Neuronal stem cell (in vitro differentiated cells): ENCODE measurements around the gene HERC2.

Experiments
- DNase-seq: peaks from one replicate; pipeline ENCODE4 v3.0.0-alpha.2; 2013; ENCODE audit warnings: low spot score
- H2AFZ ChIP-seq: one replicate; pipeline ENCODE4 v1.6.1; 2013; ENCODE audit warnings: mild to moderate bottlenecking, low read length, inconsistent platforms
- H2AK5ac ChIP-seq: 2 replicates; pipeline ENCODE4 v1.6.1; 2013; ENCODE audit warnings: low read depth, mild to moderate bottlenecking, inconsistent platforms, low read length, moderate library complexity, mixed read lengths
- H2BK120ac ChIP-seq: 2 replicates; pipeline ENCODE4 v1.6.1; 2013; ENCODE audit warnings: low read depth, mild to moderate bottlenecking, inconsistent platforms, low read length, moderate library complexity, mixed read lengths
- H2BK12ac ChIP-seq: one replicate; pipeline ENCODE4 v1.6.1; 2013; ENCODE audit warnings: low read length, inconsistent platforms
- H2BK15ac ChIP-seq: 2 replicates; pipeline ENCODE4 v1.6.1; 2013; ENCODE audit warnings: mild to moderate bottlenecking, low read length, inconsistent platforms, mixed read lengths
- H2BK5ac ChIP-seq: one replicate; pipeline ENCODE4 v1.6.1; 2013; ENCODE audit warnings: inconsistent platforms, mild to moderate bottlenecking, low read length, moderate library complexity
- H3K14ac ChIP-seq: one replicate; pipeline ENCODE4 v1.6.1; 2013; ENCODE audit warnings: low read length, inconsistent platforms
- H3K18ac ChIP-seq: 2 replicates; pipeline ENCODE4 v1.6.1; 2013; ENCODE audit warnings: low read length, inconsistent platforms
- H3K23ac ChIP-seq: 2 replicates; pipeline ENCODE4 v1.6.1; 2013; ENCODE audit warnings: low read depth, mild to moderate bottlenecking, mixed read lengths, low read length, inconsistent platforms; ENCODE audit not compliant: poor library complexity
- H3K27ac ChIP-seq: replicated peaks from 3 replicates; pipeline ENCODE4 v1.5.1; 2013; ENCODE audit warnings: low read length, inconsistent platforms
- H3K27me3 ChIP-seq, 3 experiments: 2 replicates each; pipeline ENCODE4 v1.6.1; 2013; ENCODE audit warnings: low read length in 3 of 3, mild to moderate bottlenecking in 2 of 3, inconsistent platforms in 1 of 3, low read depth in 1 of 3, mixed read lengths in 1 of 3, moderate library complexity in 1 of 3; ENCODE audit not compliant: control insufficient read depth in 3 of 3, insufficient read depth in 3 of 3
- H3K36me3 ChIP-seq, 2 donors: replicated peaks in 1 of 2; 2 replicates each; pipeline ENCODE4 v1.6.1; 2013; ENCODE audit warnings: low read length in 2 of 2; ENCODE audit not compliant: control insufficient read depth in 2 of 2, insufficient read depth in 2 of 2
- H3K4ac ChIP-seq: 2 replicates; pipeline ENCODE4 v1.6.1; 2013; ENCODE audit warnings: inconsistent platforms, mild to moderate bottlenecking, low read length, moderate library complexity
- H3K4me1 ChIP-seq, 2 donors: 1 replicate in 1 of 2; 2 replicates in 1 of 2; pipeline ENCODE4 v1.6.1; 2013; ENCODE audit warnings: low read length in 2 of 2, low read depth in 1 of 2; ENCODE audit not compliant: control insufficient read depth in 2 of 2, insufficient read depth in 1 of 2
- H3K4me2 ChIP-seq: one replicate; pipeline ENCODE4 v1.6.1; 2013; ENCODE audit warnings: mild to moderate bottlenecking, low read length, inconsistent platforms; ENCODE audit not compliant: insufficient read depth, poor library complexity, severe bottlenecking
- H3K4me3 ChIP-seq, 2 donors: 2 replicates each; pipeline ENCODE4 v1.5.1; 2013; ENCODE audit warnings: low read length in 2 of 2, mild to moderate bottlenecking in 2 of 2, inconsistent platforms in 1 of 2, moderate library complexity in 1 of 2
- H3K79me1 ChIP-seq: one replicate; pipeline ENCODE4 v1.6.1; 2013; ENCODE audit warnings: low read depth, mild to moderate bottlenecking, inconsistent platforms, low read length, moderate library complexity
- H3K9ac ChIP-seq: one replicate; pipeline ENCODE4 v1.6.1; 2013; ENCODE audit warnings: mild to moderate bottlenecking, low read depth, low read length, inconsistent platforms; ENCODE audit not compliant: poor library complexity
- H3K9me3 ChIP-seq, 2 donors: replicated peaks in 1 of 2; 2 replicates each; pipeline versions ENCODE3 to v1.6.1; 2013; ENCODE audit warnings: low read length in 2 of 2, mild to moderate bottlenecking in 2 of 2, inconsistent platforms in 1 of 2, low read depth in 1 of 2, mixed read lengths in 1 of 2, moderate library complexity in 1 of 2; ENCODE audit not compliant: control insufficient read depth in 2 of 2, insufficient read depth in 1 of 2
- H4K8ac ChIP-seq: one replicate; pipeline ENCODE4 v1.6.1; 2013; ENCODE audit warnings: low read depth, mild to moderate bottlenecking, inconsistent platforms, low read length, moderate library complexity
- H4K91ac ChIP-seq: one replicate; pipeline ENCODE4 v1.6.1; 2013; ENCODE audit warnings: low read length, low read depth, mild to moderate bottlenecking, inconsistent platforms; ENCODE audit not compliant: poor library complexity
- WGBS, 2 donors: extraction: QIAGEN DNeasy Blood & Tissue Kit; methylation state at CpG; one replicate each; pipeline ENCODE4 v1.1.7; 2013; ENCODE audit warnings: missing lambda C conversion rate in 2 of 2, mixed read lengths in 1 of 2; ENCODE audit not compliant: insufficient read length in 2 of 2, insufficient replicate concordance in 1 of 2; ENCODE audit errors: extremely low coverage in 2 of 2; 5-methylcytosine and 5-hydroxymethylcytosine counted together

Gene HERC2

DNA sequence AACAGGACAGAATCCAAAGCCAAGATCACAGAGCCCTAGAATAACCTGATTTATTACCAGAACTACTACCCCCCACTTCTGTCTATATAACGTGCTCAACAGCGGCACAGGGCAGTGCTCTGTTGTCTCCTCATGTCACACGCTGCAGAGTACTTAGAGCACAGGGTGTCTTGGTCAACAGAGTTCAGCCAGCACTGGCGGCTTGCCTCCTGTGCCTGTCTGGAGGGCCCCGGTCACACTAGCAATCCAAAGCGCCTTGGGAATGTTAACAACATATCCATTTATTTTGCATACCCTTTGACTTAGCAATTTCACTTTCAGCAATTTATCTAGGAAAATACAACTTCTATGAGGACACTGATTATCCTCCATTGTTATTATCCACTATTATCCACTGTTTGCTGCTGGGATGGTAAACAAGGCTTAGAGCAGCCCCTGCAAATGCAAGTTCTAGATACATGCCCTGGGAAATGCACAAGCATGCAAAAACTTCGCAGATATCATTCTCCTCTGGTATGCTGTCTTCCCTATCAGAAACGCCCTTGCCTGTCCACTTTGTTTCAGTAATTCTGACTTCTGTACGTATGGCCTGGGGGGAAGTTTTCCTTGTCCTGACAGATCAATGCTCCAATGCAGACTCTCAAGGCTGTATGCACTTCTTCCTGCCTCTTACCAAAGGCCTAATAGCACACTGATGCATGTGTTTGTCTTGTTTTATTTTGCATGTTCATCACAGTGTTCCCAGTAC, 136.7 kb downstream of the HERC2 start:
- Histone ChIP-seq H2AK5ac (no peak overlapping the region), H3K23ac (no peak overlapping the region), H3K4me1 (no peaks in the 10 kb centered on the region), H3K4me3 (no peak overlapping the region), H3K27ac (no peak overlapping the region), H3K27me3 (peaks cover 0 to 2% (median 0%) of the 10 kb centered on the region in 3 experiments), H2AFZ (no peak overlapping the region), H3K9ac (no peak overlapping the region), H4K8ac (no peak overlapping the region), H3K36me3 (peaks cover 13 to 92% of the 10 kb centered on the region in 2 donors), H2BK5ac (no peak overlapping the region), H2BK120ac (no peak overlapping the region), H3K4me2 (no peak overlapping the region), H2BK15ac (no peak overlapping the region), H3K4ac (no peak overlapping the region), H4K91ac (no peak overlapping the region), H3K9me3 (no peaks in the 10 kb centered on the region), H3K79me1 (no peaks in the 10 kb centered on the region), H2BK12ac (no peak overlapping the region), H3K14ac (no peak overlapping the region), H3K18ac (no peak overlapping the region)
- no CpG with 5 or more reads among the region's 9 CpGs for WGBS, 2 donors
- DNase-seq, result no peak

DNA sequence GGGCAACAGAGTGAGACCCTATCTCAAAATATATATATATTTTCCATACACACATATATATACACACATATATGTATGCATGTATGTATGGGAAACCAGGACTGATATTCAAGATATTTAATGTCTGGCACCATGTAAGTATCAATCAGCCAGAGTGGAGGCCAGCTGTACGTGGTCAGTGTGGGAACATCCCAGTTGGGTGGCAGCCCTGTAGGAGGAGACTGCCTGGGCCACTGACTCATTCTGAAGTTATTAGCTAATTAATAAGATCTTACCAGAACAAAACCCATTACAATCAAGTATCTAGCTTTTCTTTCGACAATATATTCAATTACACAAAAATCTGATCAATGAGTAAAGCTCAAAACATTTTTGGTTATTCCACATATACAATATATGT, 137.8 kb downstream of the HERC2 start:
- Histone ChIP-seq H2BK15ac (no peak overlapping the region), H2AFZ (no peak overlapping the region), H3K4me2 (no peak overlapping the region), H3K79me1 (no peaks in the 10 kb centered on the region), H2AK5ac (no peak overlapping the region), H2BK120ac (no peak overlapping the region), H3K4me1 (no peaks in the 10 kb centered on the region), H3K14ac (no peak overlapping the region), H3K23ac (no peak overlapping the region), H3K9ac (no peak overlapping the region), H3K18ac (no peak overlapping the region), H3K4ac (no peak overlapping the region), H3K27me3 (peaks cover 0 to 2% (median 0%) of the 10 kb centered on the region in 3 experiments), H4K91ac (no peak overlapping the region), H3K27ac (no peak overlapping the region), H2BK12ac (no peak overlapping the region), H4K8ac (no peak overlapping the region), H3K36me3 (peaks cover 13 to 95% of the 10 kb centered on the region in 2 donors), H3K9me3 (no peaks in the 10 kb centered on the region), H2BK5ac (no peak overlapping the region), H3K4me3 (no peak overlapping the region)
- WGBS, 2 donors, result no CpG with 5 or more reads among the region's 2 CpGs
- DNase-seq, result no peak

DNA sequence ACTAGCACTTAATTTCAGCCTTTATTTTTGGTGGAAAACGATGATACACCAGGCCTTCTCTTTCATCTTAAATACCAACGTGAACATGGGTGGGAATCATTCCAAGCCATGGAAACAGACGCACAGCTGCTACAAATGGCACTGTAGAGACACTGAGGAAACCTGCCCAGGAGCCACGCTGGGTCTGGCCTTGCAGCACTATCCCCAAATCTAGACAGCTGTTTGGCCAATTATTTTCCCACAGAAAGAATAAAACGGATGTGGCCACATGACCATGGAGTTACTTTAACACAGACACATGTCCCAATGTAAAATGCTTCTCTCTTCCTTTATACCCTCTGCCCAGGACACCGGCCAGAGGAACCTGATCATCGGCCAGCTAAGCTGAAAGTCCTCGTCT, 139.2 kb downstream of the HERC2 start:
- peaks cover 12 to 95% of the 10 kb centered on the region in 2 donors for H3K36me3 ChIP-seq
- no peaks in the 10 kb centered on the region for H3K9me3 ChIP-seq
- no peaks in the 10 kb centered on the region for H3K4me1 ChIP-seq
- H3K9ac ChIP-seq, result no peak overlapping the region
- no peak overlapping the region for H4K91ac ChIP-seq
- no CpG with 5 or more reads among the region's 8 CpGs for WGBS, 2 donors
- H4K8ac ChIP-seq, result no peak overlapping the region
- peaks cover 0 to 2% (median 0%) of the 10 kb centered on the region in 3 experiments for H3K27me3 ChIP-seq
- no peak overlapping the region for H3K18ac ChIP-seq
- no peak overlapping the region for H3K27ac ChIP-seq
- H2BK12ac ChIP-seq, result no peak overlapping the region
- H3K4me3 ChIP-seq, result no peak overlapping the region
- H2BK120ac ChIP-seq, result no peak overlapping the region
- no peak overlapping the region for H2BK15ac ChIP-seq
- H2BK5ac ChIP-seq, result no peak overlapping the region
- H3K4ac ChIP-seq, result no peak overlapping the region
- H3K14ac ChIP-seq, result no peak overlapping the region
- DNase-seq, result no peak
- H3K4me2 ChIP-seq, result no peak overlapping the region
- H2AK5ac ChIP-seq, result no peak overlapping the region
- H3K79me1 ChIP-seq, result no peaks in the 10 kb centered on the region
- no peak overlapping the region for H2AFZ ChIP-seq
- H3K23ac ChIP-seq, result no peak overlapping the region

DNA sequence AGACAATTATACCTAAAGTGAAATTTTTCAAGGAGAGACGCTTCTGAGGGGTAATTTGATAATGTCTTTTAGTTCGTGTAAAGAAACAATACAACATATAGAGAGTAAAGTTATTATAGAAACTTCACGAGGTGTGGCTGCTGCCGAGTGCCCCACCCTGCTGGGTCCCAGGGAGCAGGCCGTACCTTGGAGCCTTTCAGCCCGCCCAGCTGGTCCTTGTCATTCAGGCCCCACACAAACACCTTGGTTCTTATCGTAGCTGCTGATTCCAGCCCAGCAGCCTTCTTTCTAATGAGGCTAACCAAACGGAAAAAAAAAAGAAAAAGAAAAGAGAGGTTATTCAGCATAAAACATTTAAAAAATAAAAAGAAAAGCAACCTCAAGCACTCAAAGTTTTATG, 139.8 kb downstream of the HERC2 start:
- H2AK5ac ChIP-seq, result no peak overlapping the region
- H3K4me2 ChIP-seq, result no peak overlapping the region
- no peak overlapping the region for H2BK15ac ChIP-seq
- no peak overlapping the region for H2BK5ac ChIP-seq
- no peak overlapping the region for H4K91ac ChIP-seq
- WGBS, 2 donors, result no CpG with 5 or more reads among the region's 8 CpGs
- no peak overlapping the region for H3K23ac ChIP-seq
- H3K36me3 ChIP-seq, result peaks cover 11 to 95% of the 10 kb centered on the region in 2 donors
- no peak overlapping the region for H3K9ac ChIP-seq
- H2AFZ ChIP-seq, result no peak overlapping the region
- peaks cover 0 to 2% (median 0%) of the 10 kb centered on the region in 3 experiments for H3K27me3 ChIP-seq
- H2BK120ac ChIP-seq, result no peak overlapping the region
- H3K79me1 ChIP-seq, result no peaks in the 10 kb centered on the region
- no peak for DNase-seq
- no peaks in the 10 kb centered on the region for H3K9me3 ChIP-seq
- no peak overlapping the region for H3K18ac ChIP-seq
- no peak overlapping the region for H4K8ac ChIP-seq
- H3K4me3 ChIP-seq, result no peak overlapping the region
- no peaks in the 10 kb centered on the region for H3K4me1 ChIP-seq
- H3K4ac ChIP-seq, result no peak overlapping the region
- H2BK12ac ChIP-seq, result no peak overlapping the region
- no peak overlapping the region for H3K14ac ChIP-seq
- H3K27ac ChIP-seq, result no peak overlapping the region
